Measurements from ENCODE around the gene TTC39A.

The TTC39A gene

DNA sequence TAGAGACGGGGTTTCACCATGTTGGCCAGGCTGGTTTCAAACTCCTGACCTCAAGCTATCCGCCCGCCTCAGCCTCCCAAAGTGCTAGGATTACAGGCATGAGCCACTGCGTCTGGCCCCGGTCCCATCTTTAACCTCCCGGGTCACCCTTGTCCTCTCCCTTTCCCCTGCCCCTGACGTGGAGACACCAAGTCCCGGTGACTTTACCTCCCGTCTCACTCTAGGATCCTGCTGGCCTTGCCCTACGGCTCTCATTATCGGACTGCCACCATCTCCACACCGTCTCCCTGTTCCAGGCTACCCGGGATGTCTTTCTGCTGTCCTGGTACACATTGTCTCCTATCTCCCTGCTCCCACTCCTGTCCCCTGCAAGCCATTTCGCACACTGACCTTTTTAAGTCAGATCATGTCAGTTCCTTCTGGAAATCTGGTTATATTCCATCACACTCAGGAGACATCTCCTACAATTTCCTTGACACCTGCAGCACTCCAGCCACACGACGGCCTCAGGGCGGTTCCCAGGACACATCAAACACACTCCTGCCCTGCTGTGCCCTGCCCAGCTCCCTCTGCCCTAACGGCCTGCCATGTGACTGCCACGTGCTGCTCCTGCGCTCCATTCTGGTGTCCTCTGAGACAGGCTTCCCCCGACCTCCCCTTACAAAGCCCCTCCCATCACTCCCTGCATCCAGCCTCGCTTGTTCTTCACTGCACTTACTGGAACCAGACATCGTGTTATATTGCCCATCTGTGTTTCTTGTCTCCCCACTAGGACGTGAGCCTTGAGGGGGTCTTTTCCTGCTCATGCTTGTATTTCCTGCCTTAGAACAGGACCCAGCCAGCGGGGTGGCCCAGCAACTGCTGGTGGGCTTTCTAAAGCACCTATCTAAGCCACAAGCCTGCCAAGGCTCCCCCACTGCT lies 32.7 kb downstream of the TTC39A start:
- no peak for DNase-seq (ENCODE audit: low spot score)

DNA sequence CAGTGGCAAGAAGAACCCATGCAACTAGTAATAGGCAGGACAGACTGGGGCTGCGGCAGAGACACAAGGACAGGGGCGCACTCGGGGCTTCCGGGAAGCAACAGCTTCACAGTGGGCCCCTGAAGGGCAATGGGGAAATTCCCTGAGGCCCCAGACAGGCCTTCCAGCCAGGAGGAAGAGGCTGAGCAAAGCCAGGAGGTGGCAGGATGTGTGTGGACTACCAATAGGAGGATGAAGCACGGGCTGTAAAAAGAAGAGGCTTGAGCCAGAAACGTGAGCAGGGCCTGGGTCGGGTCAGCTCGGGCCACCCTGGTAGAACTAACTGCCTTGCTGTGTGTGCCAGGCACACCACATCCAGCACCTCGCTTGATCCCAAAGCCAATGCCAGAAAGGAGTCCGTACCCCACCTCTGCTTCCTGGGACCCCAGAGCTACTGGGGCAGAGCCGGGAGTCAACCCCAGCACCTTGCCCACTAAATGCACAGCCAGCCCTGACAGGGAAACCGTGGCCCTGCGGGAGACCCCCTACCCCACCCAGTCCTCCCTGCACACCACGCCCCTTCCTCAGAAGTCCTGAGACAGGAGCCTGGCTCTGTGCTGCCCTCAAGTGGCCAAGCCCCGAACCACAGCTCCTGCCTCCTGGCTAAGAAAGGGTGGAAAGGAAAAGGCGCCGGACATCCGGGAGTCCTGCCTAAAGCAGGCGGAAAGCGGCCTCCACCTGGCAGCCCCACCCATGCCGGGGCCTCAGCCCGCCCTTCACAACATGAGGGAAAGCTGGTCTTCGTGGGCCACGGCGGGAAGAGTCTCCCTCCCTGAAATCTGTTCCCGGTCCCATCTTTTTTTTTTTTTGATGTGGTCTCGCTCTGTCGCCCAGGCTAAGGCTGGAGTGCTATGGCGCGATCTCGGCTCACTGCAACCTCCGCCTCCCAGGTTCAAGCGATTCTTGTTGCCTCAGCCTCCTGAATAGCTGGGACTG lies 33.7 kb downstream of the TTC39A start:
- peak; percentile 81 for DNase-seq (ENCODE audit: low spot score)

- no peak for DNase-seq (ENCODE audit: low spot score)
These were observed 34.4 kb downstream of the TTC39A start for GRCh38 chr1:51295926-51296325.

DNA sequence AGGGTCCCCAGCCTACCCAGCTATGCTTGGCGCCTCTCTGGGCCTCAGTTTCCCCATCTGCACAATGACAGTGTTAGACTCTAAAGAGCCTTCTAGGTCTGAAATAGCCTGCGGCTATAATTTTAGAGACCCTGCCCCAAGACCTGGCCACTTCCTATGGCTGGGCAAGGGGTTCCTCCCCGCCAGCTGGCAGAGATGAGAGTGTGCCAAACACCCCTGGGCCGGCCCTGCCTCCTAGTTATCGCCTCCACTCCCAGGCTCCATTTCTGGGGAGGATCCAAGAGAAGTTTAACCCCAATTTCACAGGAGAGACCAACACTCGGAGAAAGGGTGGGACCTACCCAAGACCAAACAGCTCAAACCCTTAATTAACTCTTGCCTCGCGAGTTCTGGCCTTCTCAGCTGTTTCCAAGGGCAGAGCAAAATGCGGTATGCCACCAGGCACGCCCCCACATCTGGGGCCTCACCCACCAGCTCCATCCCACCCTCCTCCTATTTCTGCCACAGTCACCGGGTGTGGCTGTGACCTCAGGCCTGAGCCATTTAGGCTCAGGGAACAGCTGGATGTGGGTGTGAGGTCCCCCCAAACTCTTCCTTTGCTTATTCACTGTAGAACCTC lies 35.7 kb downstream of the TTC39A start:
- no peak for DNase-seq (ENCODE audit: low spot score)

- DNase-seq (ENCODE audit: low spot score) = no peak
These were observed 36.4 kb downstream of the TTC39A start for GRCh38 chr1:51293898-51294515.

- no peak for DNase-seq (ENCODE audit: low spot score)
These were observed 39.9 kb downstream of the TTC39A start for GRCh38 chr1:51290489-51290847.

DNA sequence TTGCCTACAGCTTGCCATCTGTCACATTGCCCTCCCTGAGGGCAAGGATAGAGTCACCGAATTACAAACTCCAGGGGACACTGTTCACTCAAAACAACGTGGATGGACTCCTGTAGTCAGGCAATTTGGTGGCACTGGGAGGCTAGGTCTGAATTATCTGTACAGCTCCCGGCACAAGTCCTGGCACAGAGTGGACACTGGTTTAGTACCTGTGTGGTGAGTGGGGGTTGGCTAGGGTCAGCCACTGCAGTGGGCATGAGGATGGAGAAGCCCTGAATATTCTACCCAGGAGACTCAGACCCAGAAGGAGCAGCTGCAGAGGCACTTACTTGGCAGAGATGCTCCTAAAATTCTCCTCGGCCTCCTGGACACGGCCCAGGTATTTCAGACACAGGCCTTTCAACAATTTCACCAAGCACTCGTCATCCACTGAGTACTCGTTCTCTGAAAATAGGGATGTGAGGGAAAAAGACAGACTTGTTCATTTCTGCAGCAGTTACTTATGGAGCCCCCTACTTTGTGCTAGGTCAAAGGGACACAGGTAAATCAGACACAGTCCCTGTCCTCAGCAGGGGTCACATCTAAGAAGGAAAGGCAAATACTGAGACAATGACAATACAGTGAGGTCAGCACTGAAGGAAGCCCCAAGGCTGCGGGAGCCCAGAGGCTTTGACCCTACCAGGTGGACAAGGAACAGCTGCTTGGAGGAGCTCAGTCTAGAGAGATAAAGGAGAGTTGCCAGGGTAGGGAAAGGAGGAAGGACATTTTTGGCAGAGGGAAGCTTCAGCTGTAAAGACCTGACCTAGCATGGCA lies 40.5 kb downstream of the TTC39A start:
- no peak for DNase-seq (ENCODE audit: low spot score)

- DNase-seq (ENCODE audit: low spot score) = no peak
These were observed 41.8 kb downstream of the TTC39A start for GRCh38 chr1:51288578-51288977.

- DNase-seq (ENCODE audit: low spot score) = no peak
These were observed 42.4 kb downstream of the TTC39A start for GRCh38 chr1:51287966-51288365.

GRCh38 chr1:51285055-51285454 lies 45.3 kb downstream of the TTC39A start:
- no peak for DNase-seq (ENCODE audit: low spot score)

DNA sequence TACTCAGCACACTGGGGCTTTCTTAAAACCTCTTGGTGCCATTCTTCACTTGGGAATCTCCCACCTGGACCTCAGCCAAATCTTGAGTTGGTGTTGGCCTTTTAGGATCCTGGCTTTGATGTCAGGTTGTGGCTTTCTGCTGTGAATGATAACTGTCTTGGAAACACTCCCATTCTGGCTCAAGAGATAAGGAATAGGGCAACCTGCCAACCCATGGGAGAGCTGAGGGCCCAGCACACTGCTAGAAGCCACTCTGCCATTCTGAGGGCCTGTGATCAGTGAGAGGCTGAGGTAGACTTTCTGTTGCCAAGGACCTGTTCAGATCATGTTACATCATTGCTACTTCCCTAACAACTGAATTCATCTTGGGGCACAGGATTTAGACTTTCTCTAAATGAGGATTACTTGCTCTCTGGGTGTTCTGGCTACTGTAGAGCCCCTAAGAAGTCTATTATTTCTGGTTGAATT lies 45.8 kb downstream of the TTC39A start:
- no peak for DNase-seq (ENCODE audit: low spot score)

DNA sequence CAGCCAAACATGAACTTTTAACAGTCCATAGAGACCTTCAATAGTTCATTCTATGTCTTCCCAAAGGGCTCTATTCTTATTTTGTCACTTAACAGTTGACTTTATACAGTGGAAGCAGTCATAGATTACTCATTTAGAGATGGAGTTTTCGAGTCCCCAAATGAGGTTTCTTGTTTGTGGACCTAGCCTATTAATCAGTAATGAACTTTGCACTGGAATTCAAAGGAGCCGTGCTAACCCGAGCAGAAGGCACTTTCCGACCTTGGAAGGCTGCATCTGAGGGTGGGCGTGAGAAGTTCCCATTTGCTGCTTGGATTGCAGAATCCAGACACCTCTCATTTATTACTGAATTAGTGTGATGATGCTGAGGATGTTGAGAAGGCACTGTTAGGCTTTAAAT lies 46.4 kb downstream of the TTC39A start:
- no peak for DNase-seq (ENCODE audit: low spot score)

GRCh38 chr1:51282605-51283004 lies 47.8 kb downstream of the TTC39A start:
- DNase-seq (ENCODE audit: low spot score) = no peak

GRCh38 chr1:51281807-51282206 lies 48.6 kb downstream of the TTC39A start:
- no peak for DNase-seq (ENCODE audit: low spot score)

DNA sequence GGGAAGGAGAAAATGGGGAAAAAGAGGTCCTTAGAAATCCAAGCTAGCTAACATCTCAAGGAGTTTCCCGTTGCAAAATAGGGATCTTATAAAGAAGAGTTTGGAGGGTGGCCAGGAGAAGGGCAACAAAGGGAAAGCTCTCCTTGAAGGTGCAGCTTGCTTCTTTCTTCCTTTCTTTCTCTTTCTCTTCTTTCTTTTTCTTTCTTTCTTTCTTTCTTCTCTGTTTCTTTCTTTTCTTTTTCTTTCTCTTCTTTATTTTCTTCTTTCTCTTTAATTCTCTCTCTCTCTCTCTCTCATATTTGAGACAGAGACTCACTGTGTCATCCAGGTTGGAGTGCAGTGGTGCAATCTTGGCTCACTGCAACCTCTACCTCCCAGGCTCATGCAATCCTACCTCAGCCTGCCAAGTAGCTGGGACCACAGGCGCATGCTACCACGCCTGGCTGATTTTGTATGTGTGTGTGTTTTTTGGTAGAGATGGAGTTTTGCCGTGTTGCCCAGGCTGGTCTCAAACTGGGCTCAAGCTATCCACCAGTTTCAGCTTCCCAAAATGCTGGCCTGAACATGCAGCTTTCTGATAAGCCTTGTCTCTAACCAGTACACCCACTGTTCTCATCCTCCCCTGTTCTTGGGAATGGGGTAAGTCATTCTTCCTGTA lies 49.9 kb downstream of the TTC39A start:
- no peak for DNase-seq (ENCODE audit: low spot score)

DNA sequence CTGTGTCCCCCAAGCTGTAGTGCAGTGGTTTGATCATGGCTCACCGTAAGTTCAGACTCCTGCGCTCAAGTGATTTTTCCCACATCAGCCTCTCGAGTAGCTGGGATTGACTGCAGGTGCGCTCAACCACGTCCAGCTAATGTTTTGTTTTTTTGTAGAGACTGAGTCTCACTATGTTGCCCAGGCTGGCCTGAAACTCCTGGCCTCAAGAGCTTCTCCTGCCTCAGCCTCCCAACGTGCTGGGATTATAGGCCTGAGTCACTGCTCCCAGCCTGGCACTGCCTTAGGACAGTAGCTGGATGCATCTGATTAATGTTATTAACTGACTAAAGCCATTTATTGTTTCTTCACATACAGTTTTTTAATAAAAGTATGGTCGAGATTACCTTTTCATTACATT lies 54.1 kb downstream of the TTC39A start:
- no peak for DNase-seq (ENCODE audit: low spot score)

DNA sequence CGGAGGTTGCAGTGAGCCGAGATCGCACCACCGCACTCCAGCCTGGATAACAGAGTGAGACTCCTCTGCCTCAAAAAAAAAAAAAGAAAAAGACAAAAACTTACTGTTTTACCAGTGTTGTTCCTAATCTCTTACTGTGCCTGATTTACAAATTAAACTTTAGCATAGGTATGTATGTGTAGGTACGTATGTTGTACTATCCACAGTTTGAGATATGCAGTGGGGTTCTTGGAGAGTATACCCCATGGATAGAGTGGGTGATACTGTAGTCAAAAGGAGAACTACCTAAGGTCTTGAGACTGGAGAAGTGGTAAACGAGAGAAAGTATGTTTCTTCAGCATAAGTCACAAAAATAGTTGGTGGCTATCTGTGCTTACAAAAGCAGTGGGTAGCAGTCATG lies 55.7 kb downstream of the TTC39A start:
- no peak for DNase-seq (ENCODE audit: low spot score)

- DNase-seq (ENCODE audit: low spot score) = no peak
These were observed 57.4 kb downstream of the TTC39A start for GRCh38 chr1:51272916-51273315.

GRCh38 chr1:51270751-51271150 lies 59.6 kb downstream of the TTC39A start:
- no peak for DNase-seq (ENCODE audit: low spot score)

GRCh38 chr1:51268634-51269033 lies 61.7 kb downstream of the TTC39A start:
- no peak for DNase-seq (ENCODE audit: low spot score)
